Activated B cell treated with CpG ODN at 0.5 μM for 24 hours (primary cell): ENCODE results near the gene FIBCD1. TPM values are rescaled to one million over a fixed set of nuclear protein-coding genes. Genes with fewer than 3 reads are reported as not detected.

Experiments
- ATAC-seq: fragments of 200-7000 bp; cut with Tn5 transposase; one replicate; pipeline ENCODE4 v1.10.0; 2021; ENCODE audit warnings: low read depth, mild to moderate bottlenecking, moderate library complexity
- CTCF ChIA-PET: fragments of 350-600 bp; sonication (Branson Sonifier 250); formaldehyde crosslinking; loops from one replicate; lab custom pipeline; 2021; ENCODE audit warnings: antibody characterized with exemption; lab: Charles Lee
- POLR2A ChIA-PET: fragments of 350-600 bp; sonication (Branson Sonifier 250); formaldehyde crosslinking; loops from one replicate; lab custom pipeline; 2021; ENCODE audit warnings: antibody characterized with exemption; lab: Charles Lee
- DNase-seq: peaks from one replicate; pipeline ENCODE4 v3.0.0; 2022
- H3K27ac Mint-ChIP-seq: one replicate; pipeline ENCODE4 v1.8.0; 2020; ENCODE audit warnings: mixed read lengths
- H3K27me3 Mint-ChIP-seq: one replicate; pipeline ENCODE4 v1.8.0; 2021; ENCODE audit warnings: mixed read lengths
- H3K36me3 Mint-ChIP-seq: one replicate; pipeline ENCODE4 v1.8.0; 2021; ENCODE audit warnings: low read depth, mixed read lengths
- H3K4me1 Mint-ChIP-seq: one replicate; pipeline ENCODE4 v1.8.0; 2021; ENCODE audit warnings: mixed read lengths
- H3K4me3 Mint-ChIP-seq: one replicate; pipeline ENCODE4 v1.8.0; 2020; ENCODE audit warnings: mild to moderate bottlenecking, mixed read lengths
- H3K9me3 Mint-ChIP-seq: one replicate; pipeline ENCODE4 v1.8.0; 2020; ENCODE audit warnings: mixed read lengths
- CTCF ChIP-seq: fragments of 200-600 bp; IDR thresholded peaks from one replicate; pipeline ENCODE4 v1.8.0; 2022; ENCODE audit warnings: antibody characterized with exemption, mild to moderate bottlenecking
- intact Hi-C: fragments of 100-400 bp; cut with micrococcal nuclease; formaldehyde crosslinking; loops from one replicate; pipeline ENCODE4 v1.15.1; 2024
- total RNA-seq: library from RNA; stranded (reverse); gene quantifications from 2 replicates; pipeline ENCODE4 v1.2.3, GENCODE V29; 2022

Gene FIBCD1
- total RNA-seq, 1 donor from 2014 or later = not detected

GRCh38 chr9:130983359-130983670 is 44.3 kb upstream of the FIBCD1 start:
- intact Hi-C loops = no loop called here
- Mint-ChIP-seq H3K9me3 (no peaks in the 10 kb centered on the region), H3K36me3 (no peaks in the 10 kb centered on the region), H3K27me3 (no peaks in the 10 kb centered on the region), H3K4me3 (no peak overlapping the region), H3K27ac (no peak overlapping the region), H3K4me1 (no peaks in the 10 kb centered on the region)
- no peak for TF ChIP-seq CTCF
- no peak for DNase-seq
- ChIA-PET CTCF (no interaction called here), POLR2A (no interaction called here)
- ATAC-seq = no peak

GRCh38 chr9:130982636-130983358 is 43.8 kb upstream of the FIBCD1 start:
- Mint-ChIP-seq H3K27me3 (no peaks in the 10 kb centered on the region), H3K4me1 (no peaks in the 10 kb centered on the region), H3K36me3 (no peaks in the 10 kb centered on the region), H3K27ac (no peak overlapping the region), H3K4me3 (no peak overlapping the region), H3K9me3 (no peaks in the 10 kb centered on the region)
- ChIA-PET POLR2A (no interaction called here), CTCF (no interaction called here)
- DNase-seq (no peak), ATAC-seq (no peak)
- intact Hi-C loops = no loop called here
- no peak for TF ChIP-seq CTCF

- no peak overlapping the region for H3K27ac Mint-ChIP-seq
- H3K36me3 Mint-ChIP-seq = no peaks in the 10 kb centered on the region
- no peaks in the 10 kb centered on the region for H3K4me1 Mint-ChIP-seq
- H3K4me3 Mint-ChIP-seq = no peak overlapping the region
- POLR2A ChIA-PET = no interaction called here
- CTCF ChIA-PET = no interaction called here
- no peaks in the 10 kb centered on the region for H3K9me3 Mint-ChIP-seq
- DNase-seq = no peak
- intact Hi-C loops = no loop called here
- ATAC-seq = no peak
- no peaks in the 10 kb centered on the region for H3K27me3 Mint-ChIP-seq
- no peak for TF ChIP-seq CTCF
These were observed 42.7 kb upstream of the FIBCD1 start for GRCh38 chr9:130981756-130982137.

- Mint-ChIP-seq H3K4me1 (no peaks in the 10 kb centered on the region), H3K9me3 (no peaks in the 10 kb centered on the region), H3K27me3 (no peaks in the 10 kb centered on the region), H3K36me3 (no peaks in the 10 kb centered on the region), H3K4me3 (no peak overlapping the region), H3K27ac (no peak overlapping the region)
- TF ChIP-seq CTCF = no peak
- CTCF ChIA-PET = no interaction called here
- intact Hi-C loops = no loop called here
- POLR2A ChIA-PET = no interaction called here
- DNase-seq (no peak), ATAC-seq (no peak)
These were observed 42.1 kb upstream of the FIBCD1 start for GRCh38 chr9:130981002-130981755.

GRCh38 chr9:130980526-130980925 is 41.5 kb upstream of the FIBCD1 start:
- TF ChIP-seq CTCF = no peak
- Mint-ChIP-seq H3K36me3 (no peaks in the 10 kb centered on the region), H3K9me3 (no peaks in the 10 kb centered on the region), H3K4me3 (no peak overlapping the region), H3K4me1 (no peaks in the 10 kb centered on the region), H3K27ac (no peak overlapping the region), H3K27me3 (no peaks in the 10 kb centered on the region)
- intact Hi-C loops = no loop called here
- POLR2A ChIA-PET = no interaction called here
- no peak for DNase-seq
- no peak for ATAC-seq
- CTCF ChIA-PET = no interaction called here
